ENCODE data around the gene NLRP3.

NLRP3 gene

DNA sequence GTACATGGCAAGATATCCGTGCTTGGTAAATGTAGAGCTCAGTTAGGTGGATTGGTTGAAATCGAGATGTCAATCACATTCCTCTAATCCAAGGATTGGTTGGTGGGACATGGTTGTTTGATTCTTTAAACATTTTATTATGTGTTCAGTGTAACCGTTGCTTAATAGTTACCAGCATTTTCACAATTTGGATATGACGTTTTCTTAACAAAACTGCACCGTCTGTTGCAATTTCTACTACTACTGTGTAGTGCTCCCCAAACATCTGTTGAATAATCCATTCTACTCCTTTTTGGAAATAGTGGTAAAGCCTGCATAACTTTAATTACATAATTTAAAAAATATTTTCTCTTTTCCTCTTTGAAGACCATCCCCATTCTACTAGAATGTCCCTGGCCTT is 25.6 kb downstream of the NLRP3 start (continued):
- TF ChIP-seq ZNF37A (tag by site-specific recombination; IDR thresholded peaks at IDR 0.05): no peak
- TF ChIP-seq, protein P1, sequence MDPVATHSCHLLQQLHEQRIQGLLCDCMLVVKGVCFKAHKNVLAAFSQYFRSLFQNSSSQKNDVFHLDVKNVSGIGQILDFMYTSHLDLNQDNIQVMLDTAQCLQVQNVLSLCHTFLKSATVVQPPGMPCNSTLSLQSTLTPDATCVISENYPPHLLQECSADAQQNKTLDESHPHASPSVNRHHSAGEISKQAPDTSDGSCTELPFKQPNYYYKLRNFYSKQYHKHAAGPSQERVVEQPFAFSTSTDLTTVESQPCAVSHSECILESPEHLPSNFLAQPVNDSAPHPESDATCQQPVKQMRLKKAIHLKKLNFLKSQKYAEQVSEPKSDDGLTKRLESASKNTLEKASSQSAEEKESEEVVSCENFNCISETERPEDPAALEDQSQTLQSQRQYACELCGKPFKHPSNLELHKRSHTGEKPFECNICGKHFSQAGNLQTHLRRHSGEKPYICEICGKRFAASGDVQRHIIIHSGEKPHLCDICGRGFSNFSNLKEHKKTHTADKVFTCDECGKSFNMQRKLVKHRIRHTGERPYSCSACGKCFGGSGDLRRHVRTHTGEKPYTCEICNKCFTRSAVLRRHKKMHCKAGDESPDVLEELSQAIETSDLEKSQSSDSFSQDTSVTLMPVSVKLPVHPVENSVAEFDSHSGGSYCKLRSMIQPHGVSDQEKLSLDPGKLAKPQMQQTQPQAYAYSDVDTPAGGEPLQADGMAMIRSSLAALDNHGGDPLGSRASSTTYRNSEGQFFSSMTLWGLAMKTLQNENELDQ (tag by site-specific recombination; IDR thresholded peaks at IDR 0.05; ENCODE audit: low read depth): no peak
- TF ChIP-seq ZNF571 (tag by site-specific recombination; IDR thresholded peaks at IDR 0.05): no peak
- TF ChIP-seq ZNF549 (tag by site-specific recombination; IDR thresholded peaks at IDR 0.05): no peak
- TF ChIP-seq ZNF544 (tag by site-specific recombination; IDR thresholded peaks at IDR 0.05): no peak
- no peak for TF ChIP-seq ZBTB7A (tag by site-specific recombination; IDR thresholded peaks at IDR 0.05; ENCODE audit: low read depth)
- no peak for TF ChIP-seq SP3 (tag by site-specific recombination; IDR thresholded peaks at IDR 0.05)

DNA sequence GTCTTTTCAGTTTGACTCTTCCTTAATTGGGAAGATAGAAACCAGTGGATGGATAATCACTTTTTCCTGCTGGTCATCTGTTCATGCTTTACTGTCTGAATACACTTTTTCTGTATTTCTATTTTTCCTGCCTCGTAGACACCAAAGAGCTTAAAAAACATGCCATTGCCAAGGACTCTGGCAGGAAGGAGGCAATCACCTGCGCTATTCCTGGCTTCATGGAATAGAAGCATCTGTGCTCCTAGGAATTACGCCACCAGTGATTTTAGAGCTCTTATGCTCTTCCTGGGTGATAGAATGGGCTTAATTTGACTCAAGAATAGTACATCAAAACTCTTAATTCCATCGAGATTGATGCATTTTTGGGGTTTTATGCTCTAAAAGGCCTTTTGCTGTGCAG is 26.2 kb downstream of the NLRP3 start:
- Histone ChIP-seq H3K27ac (ENCODE audit: extremely low read depth, low read depth, low read length) (no peak overlapping the region), H3K4me3 (ENCODE audit: low read depth, low read length) (no peak overlapping the region), H3K9me3 (ENCODE audit: control insufficient read depth, insufficient read depth, low read depth, low read length) (no peaks in the 10 kb centered on the region), H3K36me3 (ENCODE audit: control insufficient read depth in 2 of 2, insufficient read depth in 1 of 2, low read length in 2 of 2) (no peaks in the 10 kb centered on the region), H3K4me1 (ENCODE audit: control insufficient read depth, insufficient read depth, low read length) (no peaks in the 10 kb centered on the region)
- TF ChIP-seq ZNF214 (tag by site-specific recombination; IDR thresholded peaks at IDR 0.05; ENCODE audit: borderline replicate concordance) (no peak), KLF7 (tag by site-specific recombination; IDR thresholded peaks at IDR 0.05; ENCODE audit: borderline replicate concordance) (no peak), MZF1 (tag by site-specific recombination; IDR thresholded peaks at IDR 0.05; ENCODE audit: borderline replicate concordance) (no peak), ZNF37A (tag by site-specific recombination; IDR thresholded peaks at IDR 0.05) (no peak), ZNF473 (tag by site-specific recombination; IDR thresholded peaks at IDR 0.05) (no peak), ZBTB7A (tag by site-specific recombination; IDR thresholded peaks at IDR 0.05; ENCODE audit: low read depth) (no peak)
- TF ChIP-seq, protein P2, sequence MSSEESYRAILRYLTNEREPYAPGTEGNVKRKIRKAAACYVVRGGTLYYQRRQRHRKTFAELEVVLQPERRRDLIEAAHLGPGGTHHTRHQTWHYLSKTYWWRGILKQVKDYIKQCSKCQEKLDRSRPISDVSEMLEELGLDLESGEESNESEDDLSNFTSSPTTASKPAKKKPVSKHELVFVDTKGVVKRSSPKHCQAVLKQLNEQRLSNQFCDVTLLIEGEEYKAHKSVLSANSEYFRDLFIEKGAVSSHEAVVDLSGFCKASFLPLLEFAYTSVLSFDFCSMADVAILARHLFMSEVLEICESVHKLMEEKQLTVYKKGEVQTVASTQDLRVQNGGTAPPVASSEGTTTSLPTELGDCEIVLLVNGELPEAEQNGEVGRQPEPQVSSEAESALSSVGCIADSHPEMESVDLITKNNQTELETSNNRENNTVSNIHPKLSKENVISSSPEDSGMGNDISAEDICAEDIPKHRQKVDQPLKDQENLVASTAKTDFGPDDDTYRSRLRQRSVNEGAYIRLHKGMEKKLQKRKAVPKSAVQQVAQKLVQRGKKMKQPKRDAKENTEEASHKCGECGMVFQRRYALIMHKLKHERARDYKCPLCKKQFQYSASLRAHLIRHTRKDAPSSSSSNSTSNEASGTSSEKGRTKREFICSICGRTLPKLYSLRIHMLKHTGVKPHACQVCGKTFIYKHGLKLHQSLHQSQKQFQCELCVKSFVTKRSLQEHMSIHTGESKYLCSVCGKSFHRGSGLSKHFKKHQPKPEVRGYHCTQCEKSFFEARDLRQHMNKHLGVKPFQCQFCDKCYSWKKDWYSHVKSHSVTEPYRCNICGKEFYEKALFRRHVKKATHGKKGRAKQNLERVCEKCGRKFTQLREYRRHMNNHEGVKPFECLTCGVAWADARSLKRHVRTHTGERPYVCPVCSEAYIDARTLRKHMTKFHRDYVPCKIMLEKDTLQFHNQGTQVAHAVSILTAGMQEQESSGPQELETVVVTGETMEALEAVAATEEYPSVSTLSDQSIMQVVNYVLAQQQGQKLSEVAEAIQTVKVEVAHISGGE (tag by site-specific recombination; conservative IDR thresholded peaks at IDR 0.05; ENCODE audit: low read depth): no peak
- TF ChIP-seq, protein P3, sequence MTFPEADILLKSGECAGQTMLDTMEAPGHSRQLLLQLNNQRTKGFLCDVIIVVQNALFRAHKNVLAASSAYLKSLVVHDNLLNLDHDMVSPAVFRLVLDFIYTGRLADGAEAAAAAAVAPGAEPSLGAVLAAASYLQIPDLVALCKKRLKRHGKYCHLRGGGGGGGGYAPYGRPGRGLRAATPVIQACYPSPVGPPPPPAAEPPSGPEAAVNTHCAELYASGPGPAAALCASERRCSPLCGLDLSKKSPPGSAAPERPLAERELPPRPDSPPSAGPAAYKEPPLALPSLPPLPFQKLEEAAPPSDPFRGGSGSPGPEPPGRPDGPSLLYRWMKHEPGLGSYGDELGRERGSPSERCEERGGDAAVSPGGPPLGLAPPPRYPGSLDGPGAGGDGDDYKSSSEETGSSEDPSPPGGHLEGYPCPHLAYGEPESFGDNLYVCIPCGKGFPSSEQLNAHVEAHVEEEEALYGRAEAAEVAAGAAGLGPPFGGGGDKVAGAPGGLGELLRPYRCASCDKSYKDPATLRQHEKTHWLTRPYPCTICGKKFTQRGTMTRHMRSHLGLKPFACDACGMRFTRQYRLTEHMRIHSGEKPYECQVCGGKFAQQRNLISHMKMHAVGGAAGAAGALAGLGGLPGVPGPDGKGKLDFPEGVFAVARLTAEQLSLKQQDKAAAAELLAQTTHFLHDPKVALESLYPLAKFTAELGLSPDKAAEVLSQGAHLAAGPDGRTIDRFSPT (tag by site-specific recombination; IDR thresholded peaks at IDR 0.05): no peak
- ChIA-PET POLR2A (no interaction called here), CTCF (no interaction called here)

DNA sequence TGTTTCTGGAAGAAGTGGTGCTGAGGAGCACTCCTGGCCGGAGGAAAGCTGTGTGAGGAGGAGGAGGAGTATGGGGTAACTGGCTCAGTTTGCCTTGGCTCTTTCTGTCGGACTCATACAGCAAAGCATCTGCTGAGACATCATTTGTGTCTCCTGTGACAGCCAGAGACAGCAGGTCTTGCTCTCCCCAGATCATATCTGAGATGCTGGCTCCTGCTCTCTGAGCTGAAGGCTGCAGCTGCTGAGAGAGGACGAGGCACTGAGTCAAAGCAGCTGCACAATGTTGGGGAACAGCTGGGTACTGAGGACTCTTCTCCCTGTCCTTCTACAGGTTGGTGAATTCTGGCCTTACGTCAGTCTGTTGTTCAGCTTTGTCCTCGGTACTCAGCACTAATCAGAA is 27.7 kb downstream of the NLRP3 start:
- TF ChIP-seq ZNF391 (tag by site-specific recombination; IDR thresholded peaks at IDR 0.05; ENCODE audit: borderline replicate concordance, low read depth) (no peak), ZNF776 (tag by site-specific recombination; IDR thresholded peaks at IDR 0.05; ENCODE audit: borderline replicate concordance) (no peak), ZNF561 (tag by site-specific recombination; IDR thresholded peaks at IDR 0.05; ENCODE audit: borderline replicate concordance) (no peak), ZNF600 (tag by site-specific recombination; IDR thresholded peaks at IDR 0.05) (no peak)
- Histone ChIP-seq H3K4me1 (ENCODE audit: control insufficient read depth, insufficient read depth, low read length) (no peaks in the 10 kb centered on the region), H3K9me3 (ENCODE audit: control insufficient read depth, insufficient read depth, low read depth, low read length) (no peaks in the 10 kb centered on the region), H3K4me3 (ENCODE audit: low read depth, low read length) (no peak overlapping the region), H3K36me3 (ENCODE audit: control insufficient read depth in 2 of 2, insufficient read depth in 1 of 2, low read length in 2 of 2) (no peaks in the 10 kb centered on the region), H3K27ac (ENCODE audit: extremely low read depth, low read depth, low read length) (no peak overlapping the region)
- CTCF ChIA-PET: no interaction called here
- POLR2A ChIA-PET: no interaction called here

Data from HEK293 (cell line).